Vagina (tissue), 2 donors: Measurements from ENCODE around the gene HMGCS2. TPM values are rescaled to one million over a fixed set of nuclear protein-coding genes. Genes with fewer than 3 reads are reported as not detected.

Experiments
- DNase-seq, 2 donors: peaks; one replicate each; pipeline ENCODE4 v3.0.0-alpha.2; 2017; ENCODE audit errors: extremely low spot score in 2 of 2
- H3K27ac ChIP-seq: fragments of 200-600 bp; sonication (generic); one replicate; pipeline ENCODE4 v1.5.1; 2019
- H3K27me3 ChIP-seq: fragments of 200-600 bp; sonication (generic); one replicate; pipeline ENCODE4 v1.5.1; 2019
- H3K36me3 ChIP-seq, 2 donors: fragments of 200-600 bp; sonication (generic); one replicate each; pipeline ENCODE4 v1.5.1; 2017 to 2019
- H3K4me1 ChIP-seq: fragments of 200-600 bp; sonication (generic); one replicate; pipeline ENCODE4 v1.5.1; 2019
- H3K4me3 ChIP-seq, 2 donors: fragments of 200-600 bp; sonication (generic); 1 replicate in 1 of 2; 2 replicates in 1 of 2; pipeline ENCODE4 v1.5.1; 2016 to 2019
- H3K9me3 ChIP-seq: fragments of 200-600 bp; sonication (generic); one replicate; pipeline ENCODE4 v1.5.1; 2019
- POLR2A ChIP-seq, 2 donors: fragments of 450-650 bp; IDR thresholded peaks; one replicate each; pipeline ENCODE4 v1.6.1; 2017; ENCODE audit warnings: antibody characterized with exemption in 2 of 2, mild to moderate bottlenecking in 2 of 2, moderate library complexity in 2 of 2
- POLR2AphosphoS5 ChIP-seq, 2 donors: sonication (generic); formaldehyde crosslinking; IDR thresholded peaks; one replicate each; pipeline ENCODE4 v1.9.0; 2017; ENCODE audit warnings: antibody characterized with exemption in 2 of 2, mild to moderate bottlenecking in 2 of 2, low read depth in 1 of 2; ENCODE audit not compliant: insufficient read depth in 1 of 2
- intact Hi-C: fragments of 100-400 bp; cut with DNase I; formaldehyde crosslinking; loops from one replicate; pipeline ENCODE4 v1.15.1; 2023
- total RNA-seq: library from RNA; depleted of rRNA; stranded (reverse); fragments of >200 nt; gene quantifications from one replicate; pipeline ENCODE4 v1.2.3, GENCODE V29; 2016
- TF ChIP-seq, protein P1 (sequence below), 3 experiments: fragments of 450-650 bp in 2 of 3; fragments of 200-600 bp in 1 of 3; sonication (generic) in 1 of 3; IDR thresholded peaks; one replicate each; pipeline ENCODE4 v1.5.1; 2017 to 2019; ENCODE audit warnings: antibody characterized with exemption in 3 of 3, mild to moderate bottlenecking in 2 of 3, moderate library complexity in 2 of 3

HMGCS2 gene
- total RNA-seq, 1 donor from 2014 or later: 22.8 TPM

DNA sequence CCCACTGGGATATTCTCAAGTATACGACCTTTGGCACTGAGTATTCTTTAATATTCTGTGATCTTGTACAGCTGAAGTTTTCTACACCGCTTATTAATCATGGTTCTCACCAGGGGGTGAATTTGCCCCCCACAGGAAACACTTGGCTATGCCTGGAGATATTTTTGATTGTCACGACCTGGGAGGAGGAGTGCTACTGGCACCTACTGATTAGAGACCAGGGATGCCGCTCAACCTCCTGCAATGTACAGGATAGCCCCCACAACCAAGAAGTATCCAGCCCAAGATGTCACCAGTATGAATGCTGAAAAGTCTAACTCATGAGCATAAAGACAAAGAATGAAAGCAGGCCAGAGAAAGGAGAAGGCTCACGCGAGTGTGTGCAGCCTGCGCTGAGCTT is 28.9 kb upstream of the HMGCS2 start:
- Histone ChIP-seq H3K4me3 (no peak overlapping the region), H3K27ac (no peak overlapping the region)
- no peak for TF ChIP-seq POLR2AphosphoS5 (IDR thresholded peaks at IDR 0.05; ENCODE audit: insufficient read depth in 1 of 2, low read depth in 1 of 2)
- TF ChIP-seq, protein P1, sequence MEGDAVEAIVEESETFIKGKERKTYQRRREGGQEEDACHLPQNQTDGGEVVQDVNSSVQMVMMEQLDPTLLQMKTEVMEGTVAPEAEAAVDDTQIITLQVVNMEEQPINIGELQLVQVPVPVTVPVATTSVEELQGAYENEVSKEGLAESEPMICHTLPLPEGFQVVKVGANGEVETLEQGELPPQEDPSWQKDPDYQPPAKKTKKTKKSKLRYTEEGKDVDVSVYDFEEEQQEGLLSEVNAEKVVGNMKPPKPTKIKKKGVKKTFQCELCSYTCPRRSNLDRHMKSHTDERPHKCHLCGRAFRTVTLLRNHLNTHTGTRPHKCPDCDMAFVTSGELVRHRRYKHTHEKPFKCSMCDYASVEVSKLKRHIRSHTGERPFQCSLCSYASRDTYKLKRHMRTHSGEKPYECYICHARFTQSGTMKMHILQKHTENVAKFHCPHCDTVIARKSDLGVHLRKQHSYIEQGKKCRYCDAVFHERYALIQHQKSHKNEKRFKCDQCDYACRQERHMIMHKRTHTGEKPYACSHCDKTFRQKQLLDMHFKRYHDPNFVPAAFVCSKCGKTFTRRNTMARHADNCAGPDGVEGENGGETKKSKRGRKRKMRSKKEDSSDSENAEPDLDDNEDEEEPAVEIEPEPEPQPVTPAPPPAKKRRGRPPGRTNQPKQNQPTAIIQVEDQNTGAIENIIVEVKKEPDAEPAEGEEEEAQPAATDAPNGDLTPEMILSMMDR (IDR thresholded peaks at IDR 0.05): no peak
- no peak for TF ChIP-seq POLR2A (IDR thresholded peaks at IDR 0.05)

DNA sequence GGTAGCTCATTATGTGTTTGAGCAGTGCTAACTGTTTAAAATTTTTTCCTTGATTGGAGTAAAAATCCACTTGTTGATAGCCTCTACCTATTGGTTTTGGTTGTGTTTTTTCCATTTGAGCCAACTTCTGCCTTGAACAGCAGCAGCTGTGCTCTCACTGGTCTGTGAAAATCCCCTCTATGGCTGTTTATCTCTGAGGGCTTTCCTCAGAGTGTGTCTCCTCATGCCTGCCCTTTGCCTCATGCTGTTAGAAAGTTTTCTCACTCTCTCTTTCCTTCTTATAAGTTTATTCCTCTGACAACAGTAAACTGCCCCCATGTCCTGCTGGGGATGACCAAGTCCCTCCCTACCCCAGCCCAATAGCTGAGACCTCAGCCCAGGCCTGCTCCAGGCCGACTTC is 28.5 kb upstream of the HMGCS2 start:
- intact Hi-C loops: no loop called here
- H3K9me3 ChIP-seq: no peaks in the 10 kb centered on the region

More for the DNA sequence above, 28.9 kb upstream of the HMGCS2 start:
- Histone ChIP-seq H3K4me1 (no peaks in the 10 kb centered on the region), H3K27me3 (no peaks in the 10 kb centered on the region), H3K36me3 (no peaks in the 10 kb centered on the region), H3K9me3 (no peaks in the 10 kb centered on the region)
- intact Hi-C loops: no loop called here
- no peak for DNase-seq

DNA sequence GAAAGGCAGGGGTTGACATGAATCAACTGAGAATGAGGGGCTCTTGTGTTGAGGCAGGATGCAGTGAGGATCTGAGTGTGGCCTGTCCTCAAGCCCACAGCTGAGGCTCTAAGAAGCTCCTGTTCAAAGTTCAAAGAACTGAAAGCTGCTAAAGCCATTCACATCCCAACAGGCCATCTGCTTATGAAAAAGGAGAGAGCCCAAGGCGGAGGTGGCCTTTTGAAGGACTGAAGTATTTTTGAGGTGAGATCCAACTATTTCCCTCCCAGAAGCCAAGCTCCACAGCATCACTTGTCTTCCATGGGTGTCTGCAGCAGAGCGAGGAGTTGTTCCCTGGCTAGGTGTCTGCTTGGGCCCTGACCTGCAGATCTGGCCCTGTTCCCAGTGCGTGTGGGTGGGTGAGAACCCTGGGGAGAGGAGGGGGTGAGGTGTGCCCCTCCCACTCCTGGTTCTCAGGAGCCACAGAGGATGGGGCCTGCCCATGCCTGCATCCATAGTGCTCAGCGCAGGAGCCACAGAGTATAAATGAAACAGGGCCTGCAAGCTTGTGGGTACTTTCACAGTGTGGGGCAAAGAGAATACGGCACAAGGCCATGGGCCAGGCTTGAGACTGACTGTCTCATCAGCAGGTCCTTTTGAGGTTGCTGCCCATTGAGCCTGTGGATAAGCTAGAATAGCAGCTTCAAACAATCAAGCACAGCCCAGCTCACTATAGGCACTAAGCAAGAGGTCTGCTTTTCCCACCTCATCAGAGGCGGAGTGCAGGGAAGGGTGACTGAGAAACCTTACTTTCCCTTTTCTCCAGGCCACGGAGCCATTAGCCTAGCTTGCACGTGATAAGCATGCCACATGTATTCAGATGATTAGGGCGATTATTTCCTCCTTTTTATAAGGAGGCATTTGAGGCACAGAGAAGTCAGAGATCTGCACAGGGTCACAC is 26.8 kb upstream of the HMGCS2 start:
- no peaks in the 10 kb centered on the region for H3K9me3 ChIP-seq
- no peak overlapping the region for H3K27ac ChIP-seq
- intact Hi-C loops: no loop called here
- DNase-seq: no peak
- no peak for TF ChIP-seq POLR2AphosphoS5 (IDR thresholded peaks at IDR 0.05; ENCODE audit: insufficient read depth in 1 of 2, low read depth in 1 of 2)
- H3K4me1 ChIP-seq: peaks cover under 1% of the 10 kb centered on the region
- no peak overlapping the region for H3K4me3 ChIP-seq
- H3K36me3 ChIP-seq: no peaks in the 10 kb centered on the region
- no peaks in the 10 kb centered on the region for H3K27me3 ChIP-seq

More for the DNA sequence above, 28.5 kb upstream of the HMGCS2 start:
- no peak for DNase-seq
- no peaks in the 10 kb centered on the region for H3K4me1 ChIP-seq
- H3K36me3 ChIP-seq: no peaks in the 10 kb centered on the region
- H3K4me3 ChIP-seq: no peak overlapping the region
- no peak overlapping the region for H3K27ac ChIP-seq
- no peak for TF ChIP-seq POLR2A (IDR thresholded peaks at IDR 0.05)
- TF ChIP-seq, protein P1 (IDR thresholded peaks at IDR 0.05): no peak
- no peak for TF ChIP-seq POLR2AphosphoS5 (IDR thresholded peaks at IDR 0.05; ENCODE audit: insufficient read depth in 1 of 2, low read depth in 1 of 2)
- H3K27me3 ChIP-seq: no peaks in the 10 kb centered on the region

DNA sequence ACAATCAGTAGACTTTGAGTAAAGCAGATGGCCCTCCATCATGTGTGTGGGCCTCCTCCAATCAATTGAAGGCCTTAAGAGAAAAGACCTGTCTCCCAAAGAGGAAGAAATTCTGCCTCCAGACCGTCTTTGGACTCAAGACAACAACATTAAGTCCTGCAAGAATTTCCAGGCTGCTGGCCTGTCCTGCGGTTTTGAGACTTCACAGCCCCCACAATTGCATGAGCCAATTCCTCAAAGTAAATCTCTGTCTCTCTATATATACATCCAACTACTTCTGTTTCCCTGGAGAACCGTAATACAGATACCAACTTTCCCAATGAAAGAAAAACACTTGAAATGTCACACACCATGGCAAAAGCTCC is 26.2 kb upstream of the HMGCS2 start:
- Histone ChIP-seq H3K27me3 (no peaks in the 10 kb centered on the region), H3K4me1 (peaks cover 3% of the 10 kb centered on the region), H3K4me3 (no peak overlapping the region), H3K36me3 (no peaks in the 10 kb centered on the region), H3K27ac (no peak overlapping the region), H3K9me3 (no peaks in the 10 kb centered on the region)
- intact Hi-C loops: no loop called here
- no peak for TF ChIP-seq POLR2A (IDR thresholded peaks at IDR 0.05)
- TF ChIP-seq POLR2AphosphoS5 (IDR thresholded peaks at IDR 0.05; ENCODE audit: insufficient read depth in 1 of 2, low read depth in 1 of 2): no peak
- TF ChIP-seq, protein P1 (IDR thresholded peaks at IDR 0.05): no peak
- no peak for DNase-seq

DNA sequence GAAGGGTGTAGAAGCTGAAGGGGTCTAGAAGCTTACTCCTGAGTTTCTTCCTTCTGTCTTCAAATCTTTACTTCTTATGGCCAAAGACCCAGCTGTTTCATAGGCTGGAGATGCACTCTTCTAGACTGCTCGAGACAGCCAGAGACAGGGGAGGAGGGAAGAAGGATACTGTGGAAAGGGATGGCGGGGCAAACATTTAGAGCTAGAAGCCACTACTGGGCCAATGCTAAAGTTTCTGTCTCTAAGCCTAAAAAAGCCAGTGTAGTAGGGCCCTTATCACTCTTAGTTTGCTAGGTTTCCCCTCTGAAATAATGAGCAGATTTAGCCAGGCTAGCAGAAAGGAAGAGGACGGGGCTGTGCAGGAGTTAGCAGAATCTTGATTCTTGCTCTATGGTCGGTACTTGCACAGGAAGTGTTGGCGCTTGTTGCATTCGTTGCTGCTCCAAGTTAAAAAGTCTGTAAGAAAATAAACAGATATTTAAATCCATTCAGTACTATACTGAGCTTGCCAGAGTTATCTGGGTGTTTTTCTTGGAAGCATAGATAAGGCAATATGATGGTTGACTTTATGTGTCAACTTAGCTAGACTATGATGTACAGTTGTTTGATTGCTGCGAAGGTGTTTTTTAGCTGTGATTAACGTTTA is 25.6 kb upstream of the HMGCS2 start:
- no peak overlapping the region for H3K27ac ChIP-seq
- intact Hi-C loops: no loop called here
- H3K9me3 ChIP-seq: no peaks in the 10 kb centered on the region
- TF ChIP-seq, protein P1 (IDR thresholded peaks at IDR 0.05): no peak
- TF ChIP-seq POLR2AphosphoS5 (IDR thresholded peaks at IDR 0.05; ENCODE audit: insufficient read depth in 1 of 2, low read depth in 1 of 2): no peak
- no peak for TF ChIP-seq POLR2A (IDR thresholded peaks at IDR 0.05)
- H3K36me3 ChIP-seq: no peaks in the 10 kb centered on the region
- no peaks in the 10 kb centered on the region for H3K27me3 ChIP-seq
- peaks cover 3% of the 10 kb centered on the region for H3K4me1 ChIP-seq
- H3K4me3 ChIP-seq: no peak overlapping the region
- no peak for DNase-seq
